NT2/D1 (cell line): ENCODE measurements around the gene STX8.

Experiments
- YY1 ChIP-seq: IDR thresholded peaks from 2 replicates; pipeline ENCODE4 v1.6.1; 2011; ENCODE audit not compliant: insufficient read length, insufficient read depth
- ZNF274 ChIP-seq: IDR thresholded peaks from 2 replicates; pipeline ENCODE4 v1.6.1; 2011; ENCODE audit warnings: mild to moderate bottlenecking, low read depth, low read length

DNA sequence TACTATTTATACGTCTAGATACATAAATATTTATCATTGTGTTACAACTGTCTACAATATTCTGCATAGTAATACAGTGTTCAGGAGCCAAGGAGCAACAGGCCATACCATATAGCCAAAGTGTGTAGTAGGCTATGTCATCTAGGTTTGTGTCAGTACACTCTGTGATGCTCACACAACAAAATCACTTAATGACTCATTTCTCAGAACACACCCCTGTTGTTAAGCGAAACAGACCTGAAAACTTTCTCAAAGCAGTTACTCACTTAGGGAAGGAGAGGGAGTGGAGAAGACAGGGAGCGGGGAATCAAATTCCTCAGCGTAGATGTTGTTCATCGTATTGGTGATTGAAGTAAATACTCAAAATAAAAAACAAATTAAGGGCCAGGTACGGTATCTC lies 269.5 kb downstream of the STX8 start:
- TF ChIP-seq ZNF274 (no peak), YY1 (no peak)
